WTC11 (cell line): Measurements from ENCODE around the gene CAMK2B. TPM values are rescaled to one million over a fixed set of nuclear protein-coding genes. Genes with fewer than 3 reads are reported as not detected.

Source experiments
- ATAC-seq: fragments of 200-7000 bp; cut with Tn5 transposase; 2 replicates; pipeline ENCODE4 v1.10.0; 2021; ENCODE audit warnings: mild to moderate bottlenecking, moderate library complexity
- CTCF ChIA-PET: fragments of 300-600 bp; sonication (Branson Sonifier 250); formaldehyde crosslinking; loops from one replicate; lab custom pipeline; 2021; ENCODE audit warnings: antibody characterized with exemption; lab: Charles Lee
- POLR2A ChIA-PET: fragments of 350-600 bp; sonication (Branson Sonifier 250); formaldehyde crosslinking; loops from one replicate; lab custom pipeline; 2021; ENCODE audit warnings: antibody characterized with exemption; lab: Charles Lee
- DNase-seq: peaks from one replicate; pipeline ENCODE4 v3.0.0; 2021; ENCODE audit warnings: low spot score
- H3K27ac Mint-ChIP-seq: 2 replicates; pipeline ENCODE4 v1.8.0; 2021; ENCODE audit warnings: mixed read lengths
- H3K27me3 Mint-ChIP-seq: 2 replicates; pipeline ENCODE4 v1.8.0; 2021; ENCODE audit warnings: low read depth, mild to moderate bottlenecking, moderate library complexity, mixed read lengths
- H3K36me3 Mint-ChIP-seq: 2 replicates; pipeline ENCODE4 v1.8.0; 2021; ENCODE audit warnings: mixed read lengths
- H3K4me1 Mint-ChIP-seq: 2 replicates; pipeline ENCODE4 v1.8.0; 2022; ENCODE audit warnings: mixed read lengths
- H3K4me3 Mint-ChIP-seq: 2 replicates; pipeline ENCODE4 v1.8.0; 2021; ENCODE audit warnings: mild to moderate bottlenecking, moderate library complexity, mixed read lengths
- H3K9me3 Mint-ChIP-seq: 2 replicates; pipeline ENCODE4 v1.8.0; 2021; ENCODE audit warnings: mixed read lengths
- ATF3 ChIP-seq: sonication (generic); formaldehyde crosslinking; conservative IDR thresholded peaks from 2 replicates; pipeline ENCODE4 v1.8.1; 2022; ENCODE audit warnings: mild to moderate bottlenecking, missing genetic modification reagents
- E2F5 ChIP-seq: sonication (generic); formaldehyde crosslinking; IDR thresholded peaks from 2 replicates; pipeline ENCODE4 v1.8.1; 2022; ENCODE audit warnings: mild to moderate bottlenecking, moderate library complexity, missing genetic modification reagents
- EMX1 ChIP-seq: fragments of 250-450 bp; sonication (Bioruptor Pico); IDR thresholded peaks from 2 replicates; pipeline ENCODE4 v1.8.0; 2021; ENCODE audit warnings: mild to moderate bottlenecking
- ERG ChIP-seq: fragments of 250-450 bp; sonication (Bioruptor Pico); IDR thresholded peaks from 2 replicates; pipeline ENCODE4 v1.8.0; 2021; ENCODE audit warnings: mild to moderate bottlenecking
- FOXJ3 ChIP-seq: sonication (generic); formaldehyde crosslinking; IDR thresholded peaks from 2 replicates; pipeline ENCODE4 v1.9.0; 2021; ENCODE audit warnings: missing genetic modification reagents, mild to moderate bottlenecking, borderline replicate concordance
- FOXK1 ChIP-seq: sonication (generic); formaldehyde crosslinking; IDR thresholded peaks from 2 replicates; pipeline ENCODE4 v1.8.0; 2022; ENCODE audit warnings: mild to moderate bottlenecking, moderate library complexity, missing genetic modification reagents
- GABPB1 ChIP-seq: sonication (generic); formaldehyde crosslinking; IDR thresholded peaks from 2 replicates; pipeline ENCODE4 v1.8.1; 2023; ENCODE audit warnings: mild to moderate bottlenecking, missing genetic modification reagents
- GRHL2 ChIP-seq: fragments of 250-450 bp; sonication (Bioruptor Pico); IDR thresholded peaks from 2 replicates; pipeline ENCODE4 v1.8.0; 2022; ENCODE audit warnings: mild to moderate bottlenecking, moderate library complexity; ENCODE audit not compliant: insufficient replicate concordance, severe bottlenecking
- HMGA2 ChIP-seq: fragments of 250-450 bp; sonication (Bioruptor Pico); IDR thresholded peaks from 2 replicates; pipeline ENCODE4 v1.4.0; 2021; ENCODE audit warnings: mild to moderate bottlenecking, moderate library complexity
- IRF2 ChIP-seq: sonication (generic); formaldehyde crosslinking; IDR thresholded peaks from 2 replicates; pipeline ENCODE4 v1.8.0; 2022; ENCODE audit warnings: low read depth, missing genetic modification reagents, borderline replicate concordance
- MLX ChIP-seq: sonication (generic); formaldehyde crosslinking; IDR thresholded peaks from 2 replicates; pipeline ENCODE4 v1.8.1; 2023; ENCODE audit warnings: mild to moderate bottlenecking, missing genetic modification reagents, moderate library complexity
- MYBL2 ChIP-seq: sonication (generic); formaldehyde crosslinking; IDR thresholded peaks from 2 replicates; pipeline ENCODE4 v1.8.1; 2023; ENCODE audit warnings: mild to moderate bottlenecking, moderate library complexity, missing genetic modification reagents
- NR1H2 ChIP-seq: sonication (generic); formaldehyde crosslinking; IDR thresholded peaks from 2 replicates; pipeline ENCODE4 v1.9.0; 2021; ENCODE audit warnings: mild to moderate bottlenecking, moderate library complexity, missing genetic modification reagents
- NR2C2 ChIP-seq: sonication (generic); formaldehyde crosslinking; IDR thresholded peaks from 2 replicates; pipeline ENCODE4 v1.8.0; 2022; ENCODE audit warnings: mild to moderate bottlenecking, missing genetic modification reagents
- OVOL2 ChIP-seq: fragments of 250-450 bp; sonication (Bioruptor Pico); IDR thresholded peaks from 2 replicates; pipeline ENCODE4 v1.9.0; 2021; ENCODE audit warnings: mild to moderate bottlenecking, borderline replicate concordance
- PRRX2 ChIP-seq: fragments of 250-450 bp; sonication (Bioruptor Pico); IDR thresholded peaks from 2 replicates; pipeline ENCODE4 v1.8.0; 2021; ENCODE audit warnings: mild to moderate bottlenecking
- RELA ChIP-seq: sonication (generic); formaldehyde crosslinking; IDR thresholded peaks from 2 replicates; pipeline ENCODE4 v1.8.1; 2022; ENCODE audit warnings: missing genetic modification reagents, mild to moderate bottlenecking, borderline replicate concordance
- SP1 ChIP-seq: sonication (generic); formaldehyde crosslinking; conservative IDR thresholded peaks from 2 replicates; pipeline ENCODE4 v1.8.1; 2022; ENCODE audit warnings: missing genetic modification reagents
- TP53 ChIP-seq: sonication (generic); formaldehyde crosslinking; IDR thresholded peaks from 2 replicates; pipeline ENCODE4 v1.8.1; 2023; ENCODE audit warnings: mild to moderate bottlenecking, missing genetic modification reagents
- USF1 ChIP-seq: sonication (generic); formaldehyde crosslinking; IDR thresholded peaks from 2 replicates; pipeline ENCODE4 v1.8.0; 2022; ENCODE audit warnings: mild to moderate bottlenecking, missing genetic modification reagents
- ZNF263 ChIP-seq: sonication (generic); formaldehyde crosslinking; IDR thresholded peaks from 2 replicates; pipeline ENCODE4 v1.8.1; 2022; ENCODE audit warnings: low read depth, mild to moderate bottlenecking, moderate library complexity, missing genetic modification reagents
- ZNF671 ChIP-seq: fragments of 250-450 bp; sonication (Bioruptor Pico); IDR thresholded peaks from 2 replicates; pipeline ENCODE4 v1.8.0; 2021; ENCODE audit warnings: mild to moderate bottlenecking
- total RNA-seq: library from RNA; stranded (reverse); gene quantifications from 3 replicates; pipeline ENCODE4 v1.2.3, GENCODE V29; 2021
- TF ChIP-seq, protein P1 (sequence below): sonication (generic); formaldehyde crosslinking; conservative IDR thresholded peaks from 2 replicates; pipeline ENCODE4 v1.8.1; 2023; ENCODE audit warnings: mild to moderate bottlenecking, low read depth, missing genetic modification reagents, moderate library complexity

Gene CAMK2B
- total RNA-seq, 1 experiment from 2014 or later, result 0.44 TPM

DNA sequence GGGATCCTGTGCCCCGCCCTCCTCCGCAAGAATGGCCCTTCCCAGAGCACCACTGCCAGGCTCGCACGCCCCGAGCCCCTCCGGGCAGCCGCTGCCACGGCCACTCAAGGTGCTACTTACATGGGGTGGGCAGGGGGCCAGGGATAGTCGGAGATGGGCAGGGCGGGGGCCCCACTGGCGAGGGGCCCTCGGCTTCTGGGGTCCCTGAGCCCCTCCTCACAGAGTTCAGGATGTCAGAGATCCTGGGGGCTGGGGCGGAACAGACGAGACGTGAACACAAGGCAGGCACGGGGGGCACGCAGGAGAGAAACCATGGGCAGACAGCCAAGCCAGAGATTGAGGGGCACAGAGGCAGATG is 99.0 kb downstream of the CAMK2B start (continued):
- TF ChIP-seq MLX, result no peak
- no peak for TF ChIP-seq GABPB1 (CRISPR knock-in tag)
- no peak for TF ChIP-seq SP1 (CRISPR knock-in tag)
- TF ChIP-seq ERG, result no peak
- no peak for TF ChIP-seq IRF2 (CRISPR knock-in tag)
- TF ChIP-seq FOXK1 (CRISPR knock-in tag), result no peak
- no peak for TF ChIP-seq NR1H2
- no peak for TF ChIP-seq PRRX2 (CRISPR knock-in tag)
- TF ChIP-seq, all 79 proteins: peak for 0

GRCh38 chr7:44225566-44226395 is 99.6 kb downstream of the CAMK2B start:
- ChIA-PET CTCF (interaction anchor here (1.1 to 1.9 kb wide), 2 partner anchors 15 to 123 kb away, joined by 4 to 11 read pairs; no protein-coding TSS in a partner anchor), POLR2A (no interaction called here)
- DNase-seq (no peak), ATAC-seq (no peak)
- Mint-ChIP-seq H3K4me1 (peaks cover 10% of the 10 kb centered on the region), H3K27ac (no peak overlapping the region), H3K9me3 (no peaks in the 10 kb centered on the region), H3K36me3 (no peaks in the 10 kb centered on the region), H3K27me3 (no peaks in the 10 kb centered on the region), H3K4me3 (no peak overlapping the region)
- no peak for TF ChIP-seq ATF3
- TF ChIP-seq ZNF671 (CRISPR knock-in tag), result no peak
- TF ChIP-seq E2F5 (CRISPR knock-in tag), result no peak
- no peak for TF ChIP-seq RELA (CRISPR knock-in tag)
- TF ChIP-seq OVOL2 (CRISPR knock-in tag), result no peak
- TF ChIP-seq, protein P1, sequence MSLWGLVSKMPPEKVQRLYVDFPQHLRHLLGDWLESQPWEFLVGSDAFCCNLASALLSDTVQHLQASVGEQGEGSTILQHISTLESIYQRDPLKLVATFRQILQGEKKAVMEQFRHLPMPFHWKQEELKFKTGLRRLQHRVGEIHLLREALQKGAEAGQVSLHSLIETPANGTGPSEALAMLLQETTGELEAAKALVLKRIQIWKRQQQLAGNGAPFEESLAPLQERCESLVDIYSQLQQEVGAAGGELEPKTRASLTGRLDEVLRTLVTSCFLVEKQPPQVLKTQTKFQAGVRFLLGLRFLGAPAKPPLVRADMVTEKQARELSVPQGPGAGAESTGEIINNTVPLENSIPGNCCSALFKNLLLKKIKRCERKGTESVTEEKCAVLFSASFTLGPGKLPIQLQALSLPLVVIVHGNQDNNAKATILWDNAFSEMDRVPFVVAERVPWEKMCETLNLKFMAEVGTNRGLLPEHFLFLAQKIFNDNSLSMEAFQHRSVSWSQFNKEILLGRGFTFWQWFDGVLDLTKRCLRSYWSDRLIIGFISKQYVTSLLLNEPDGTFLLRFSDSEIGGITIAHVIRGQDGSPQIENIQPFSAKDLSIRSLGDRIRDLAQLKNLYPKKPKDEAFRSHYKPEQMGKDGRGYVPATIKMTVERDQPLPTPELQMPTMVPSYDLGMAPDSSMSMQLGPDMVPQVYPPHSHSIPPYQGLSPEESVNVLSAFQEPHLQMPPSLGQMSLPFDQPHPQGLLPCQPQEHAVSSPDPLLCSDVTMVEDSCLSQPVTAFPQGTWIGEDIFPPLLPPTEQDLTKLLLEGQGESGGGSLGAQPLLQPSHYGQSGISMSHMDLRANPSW (CRISPR knock-in tag), result no peak
- no peak for TF ChIP-seq EMX1 (CRISPR knock-in tag)
- TF ChIP-seq PRRX2 (CRISPR knock-in tag), result no peak
- no peak for TF ChIP-seq TP53 (CRISPR knock-in tag)
- TF ChIP-seq FOXJ3, result no peak
- TF ChIP-seq MYBL2 (CRISPR knock-in tag), result no peak

GRCh38 chr7:44224974-44225565 is 100.3 kb downstream of the CAMK2B start:
- Mint-ChIP-seq H3K27ac (no peak overlapping the region), H3K4me3 (no peak overlapping the region), H3K4me1 (peaks cover 10% of the 10 kb centered on the region), H3K36me3 (no peaks in the 10 kb centered on the region), H3K27me3 (no peaks in the 10 kb centered on the region), H3K9me3 (no peaks in the 10 kb centered on the region)
- POLR2A ChIA-PET, result no interaction called here
- ATAC-seq (no peak), DNase-seq (no peak)
- CTCF ChIA-PET, result interaction anchor here (1.1 to 1.9 kb wide), 2 partner anchors 16 to 124 kb away, joined by 4 to 11 read pairs; no protein-coding TSS in a partner anchor
- no peak for TF ChIP-seq ZNF263 (CRISPR knock-in tag)
- TF ChIP-seq ERG, result no peak
- no peak for TF ChIP-seq MLX
- TF ChIP-seq TP53 (CRISPR knock-in tag), result no peak
- no peak for TF ChIP-seq E2F5 (CRISPR knock-in tag)
- TF ChIP-seq USF1 (CRISPR knock-in tag), result no peak
- no peak for TF ChIP-seq GRHL2
- no peak for TF ChIP-seq NR2C2 (CRISPR knock-in tag)
- no peak for TF ChIP-seq HMGA2 (CRISPR knock-in tag)
